Memory B cell (primary cell): Measurements from ENCODE around the gene DIS3L2.
"Not testable (repeated sequence)": the region's sequence is repeated elsewhere in the genome, so short reads cannot be mapped to it uniquely, and the experiment has no call there.

Source experiments
- ATAC-seq: fragments of 150-1000 bp; cut with Tn5 transposase; 2 replicates; pipeline ENCODE4 v1.10.0; 2021; ENCODE audit warnings: low read depth, mild to moderate bottlenecking, moderate library complexity
- DNase-seq, 2 donors: peaks; one replicate each; pipeline ENCODE4 v3.0.0; 2022; ENCODE audit warnings: low spot score in 2 of 2
- H3K27ac Mint-ChIP-seq: one replicate; pipeline ENCODE4 v1.8.0; 2022; ENCODE audit warnings: mild to moderate bottlenecking, moderate library complexity, mixed read lengths
- H3K27me3 Mint-ChIP-seq: one replicate; pipeline ENCODE4 v1.8.0; 2022; ENCODE audit warnings: mixed read lengths
- H3K36me3 Mint-ChIP-seq: one replicate; pipeline ENCODE4 v1.8.0; 2022; ENCODE audit warnings: mild to moderate bottlenecking, mixed read lengths
- H3K4me1 Mint-ChIP-seq: one replicate; pipeline ENCODE4 v1.8.0; 2022; ENCODE audit warnings: mixed read lengths
- H3K4me3 Mint-ChIP-seq: one replicate; pipeline ENCODE4 v1.8.0; 2022; ENCODE audit warnings: mild to moderate bottlenecking, moderate library complexity, mixed read lengths
- H3K9me3 Mint-ChIP-seq: one replicate; pipeline ENCODE4 v1.8.0; 2022; ENCODE audit warnings: mixed read lengths

The DIS3L2 gene

DNA sequence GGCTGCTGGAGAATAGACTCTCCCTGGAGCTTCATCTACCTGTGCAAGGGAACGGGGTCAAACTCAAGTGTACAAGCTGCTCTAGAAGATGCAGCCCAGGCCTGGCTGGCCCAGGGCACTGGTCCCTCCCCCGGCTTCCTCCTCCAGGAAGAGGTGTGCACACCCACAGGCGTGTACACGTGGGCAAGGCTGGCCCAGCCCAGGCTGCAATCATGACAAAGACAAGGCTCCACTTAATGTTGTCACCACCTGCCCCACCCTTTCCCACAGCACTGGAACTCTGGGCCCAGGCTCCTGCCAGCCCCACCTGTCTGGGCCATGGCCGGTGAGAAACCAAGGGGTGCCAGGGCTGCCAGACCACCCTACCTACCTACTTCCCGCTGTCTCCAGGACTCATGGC is 387.4 kb downstream of the DIS3L2 start:
- Mint-ChIP-seq H3K27ac (no peak overlapping the region), H3K27me3 (peaks cover 8% of the 10 kb centered on the region), H3K4me1 (no peaks in the 10 kb centered on the region), H3K4me3 (no peak overlapping the region), H3K36me3 (peaks cover 2% of the 10 kb centered on the region), H3K9me3 (peaks cover 2% of the 10 kb centered on the region)
- ATAC-seq, result no peak
- no peak for DNase-seq

DNA sequence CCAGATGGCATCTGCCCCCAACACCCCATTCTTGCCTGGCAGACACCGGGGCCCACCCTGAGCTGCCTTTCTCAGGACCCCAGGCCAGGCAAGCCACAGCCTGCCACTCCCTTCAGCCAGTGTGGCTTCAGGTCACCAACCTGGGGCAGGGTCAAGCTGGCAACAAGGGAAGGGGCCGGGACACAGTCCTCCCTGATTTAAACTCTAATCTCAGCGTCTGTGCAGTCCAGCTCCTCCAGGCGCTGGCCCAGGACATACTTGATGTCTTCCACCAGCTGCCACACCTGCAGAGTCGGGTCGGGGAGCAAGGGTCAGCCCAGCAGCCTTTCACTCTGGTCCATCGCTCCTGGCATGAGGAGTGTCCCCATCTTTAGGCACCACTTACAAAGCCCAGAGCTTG is 388.0 kb downstream of the DIS3L2 start:
- Mint-ChIP-seq H3K4me1 (no peaks in the 10 kb centered on the region), H3K27me3 (peaks cover 9% of the 10 kb centered on the region), H3K9me3 (peaks cover 2% of the 10 kb centered on the region), H3K36me3 (peaks cover 2% of the 10 kb centered on the region), H3K4me3 (no peak overlapping the region), H3K27ac (no peak overlapping the region)
- no peak for ATAC-seq
- no peak for DNase-seq

DNA sequence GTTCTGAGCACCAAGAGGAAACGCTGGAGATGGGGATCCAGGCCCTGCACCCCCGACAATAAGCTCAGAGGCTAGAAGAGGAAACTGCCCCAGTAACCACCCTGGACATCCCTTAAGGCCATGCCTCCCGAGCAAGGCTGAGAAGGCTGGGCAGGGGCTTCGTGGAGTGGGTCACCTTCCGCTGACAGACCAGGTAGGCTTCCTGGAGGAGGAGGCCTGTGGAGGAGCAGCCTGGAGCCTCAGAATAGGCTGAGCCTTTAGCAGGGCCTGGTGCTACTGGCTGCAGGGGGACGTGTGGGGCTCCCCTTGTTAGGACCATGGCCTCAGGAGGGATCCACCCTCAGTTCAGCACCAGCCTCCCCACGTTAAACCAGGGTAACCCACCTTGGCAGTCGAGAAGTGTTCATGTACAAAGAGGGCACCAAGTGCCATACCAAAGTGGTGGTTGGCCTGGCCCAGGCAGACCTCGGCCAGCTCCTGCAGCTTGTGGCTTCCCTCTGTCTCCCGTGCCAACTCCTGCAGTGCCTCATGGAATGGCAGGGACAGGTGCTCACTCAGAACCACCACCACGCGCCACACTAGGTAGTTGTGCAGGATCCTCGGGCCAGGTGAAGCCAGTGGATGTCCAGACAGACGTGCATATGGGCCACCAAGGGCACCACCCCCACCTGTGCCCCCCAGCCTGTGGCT is 388.6 kb downstream of the DIS3L2 start:
- H3K27ac Mint-ChIP-seq, result no peak overlapping the region
- no peak for DNase-seq
- peaks cover 2% of the 10 kb centered on the region for H3K9me3 Mint-ChIP-seq
- peaks cover 9% of the 10 kb centered on the region for H3K27me3 Mint-ChIP-seq
- ATAC-seq, result no peak
- H3K36me3 Mint-ChIP-seq, result peaks cover 2% of the 10 kb centered on the region
- H3K4me1 Mint-ChIP-seq, result no peaks in the 10 kb centered on the region
- H3K4me3 Mint-ChIP-seq, result no peak overlapping the region

DNA sequence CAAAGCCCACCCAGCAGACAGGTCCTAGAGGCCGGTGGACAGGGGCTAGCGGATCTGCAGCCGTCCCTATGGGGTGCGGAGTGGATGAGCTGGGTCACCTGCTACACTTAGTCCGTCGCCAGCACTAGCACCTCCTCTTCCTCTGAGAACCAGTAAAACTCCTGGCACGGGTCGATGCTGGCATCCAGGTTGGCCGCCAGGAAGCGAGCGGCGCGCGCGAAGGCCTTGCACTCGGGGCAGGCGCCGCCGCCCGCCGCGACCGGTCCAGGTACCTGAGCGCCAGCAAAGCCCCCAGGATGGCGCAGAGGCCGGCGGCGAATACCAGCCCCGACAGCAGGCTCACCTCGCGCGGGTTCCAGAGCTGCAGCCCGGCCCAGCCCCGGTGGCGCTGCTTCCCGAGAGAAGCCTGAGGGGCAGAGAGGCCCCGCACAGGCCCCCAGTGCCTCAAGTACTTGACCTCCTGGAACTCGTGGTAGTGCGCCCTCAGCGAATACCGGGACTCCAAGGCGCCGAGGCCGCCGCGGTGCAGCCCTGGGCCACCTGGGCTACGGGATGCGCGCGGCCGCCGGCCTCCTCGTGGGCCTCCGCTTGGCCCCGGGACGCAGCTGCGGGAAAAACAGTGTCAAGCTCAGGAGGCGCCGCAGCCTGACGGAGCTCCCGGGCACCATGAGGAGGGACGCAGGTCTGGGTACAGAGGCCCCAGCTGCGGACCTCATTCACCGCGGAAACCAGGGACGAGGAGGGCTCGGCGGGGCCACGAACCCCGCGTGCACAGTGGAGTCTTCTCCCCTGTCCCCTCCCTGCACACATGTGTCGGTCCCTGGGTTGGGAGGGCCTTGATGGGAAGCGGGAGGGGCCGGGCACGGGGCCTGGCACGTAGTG is 389.5 kb downstream of the DIS3L2 start:
- Mint-ChIP-seq H3K36me3 (peaks cover 2% of the 10 kb centered on the region), H3K4me3 (no peak overlapping the region), H3K27me3 (peaks cover 9% of the 10 kb centered on the region), H3K27ac (no peak overlapping the region), H3K9me3 (peaks cover 2% of the 10 kb centered on the region), H3K4me1 (no peaks in the 10 kb centered on the region)
- DNase-seq (no peak), ATAC-seq (no peak)

DNA sequence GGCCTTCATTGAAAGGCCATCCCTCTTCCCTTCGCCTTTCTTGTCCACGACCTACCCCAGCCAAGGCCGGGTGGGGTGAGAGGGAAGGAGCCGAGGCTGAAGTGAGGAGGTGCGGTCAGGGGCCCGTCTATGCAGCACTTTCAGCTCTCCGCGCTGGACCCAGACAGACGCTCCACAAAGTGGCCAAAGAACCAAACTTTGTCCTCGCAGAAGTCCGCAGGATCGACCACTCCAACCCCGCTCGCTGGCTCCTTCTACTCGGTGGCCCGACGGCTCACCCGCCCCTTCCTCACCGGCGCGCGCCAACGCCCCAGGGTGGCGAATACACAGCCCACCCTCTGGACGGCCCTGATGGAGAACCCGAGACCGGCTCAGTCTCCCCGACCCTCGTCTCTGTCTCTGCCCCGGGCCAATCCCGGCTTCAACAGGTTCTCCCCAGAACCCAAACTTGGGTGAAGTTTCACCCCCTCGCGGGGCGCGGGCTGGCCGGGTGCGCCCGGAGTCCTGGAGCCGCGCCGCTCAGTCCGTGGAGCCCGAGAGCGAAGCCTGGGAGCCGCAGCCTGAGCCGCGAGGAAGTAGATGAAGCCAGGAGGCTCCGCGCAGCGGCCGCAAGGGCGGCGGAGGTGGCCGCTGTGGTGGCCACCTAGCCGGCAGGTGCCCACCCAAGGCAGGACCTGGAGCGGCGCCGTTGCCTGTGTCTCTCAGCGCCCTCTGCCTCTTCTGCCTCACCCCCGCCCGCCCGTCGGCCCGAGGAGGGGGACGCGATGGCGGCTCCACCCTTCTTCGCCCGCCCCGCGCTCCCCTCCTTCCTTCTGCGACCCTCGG is 390.4 kb downstream of the DIS3L2 start:
- ATAC-seq (no peak), DNase-seq (no peak)
- peaks cover 2% of the 10 kb centered on the region for H3K36me3 Mint-ChIP-seq
- peaks cover 2% of the 10 kb centered on the region for H3K9me3 Mint-ChIP-seq
- H3K27ac Mint-ChIP-seq, result no peak overlapping the region
- no peaks in the 10 kb centered on the region for H3K4me1 Mint-ChIP-seq
- H3K27me3 Mint-ChIP-seq, result peaks cover 9% of the 10 kb centered on the region
- H3K4me3 Mint-ChIP-seq, result no peak overlapping the region

DNA sequence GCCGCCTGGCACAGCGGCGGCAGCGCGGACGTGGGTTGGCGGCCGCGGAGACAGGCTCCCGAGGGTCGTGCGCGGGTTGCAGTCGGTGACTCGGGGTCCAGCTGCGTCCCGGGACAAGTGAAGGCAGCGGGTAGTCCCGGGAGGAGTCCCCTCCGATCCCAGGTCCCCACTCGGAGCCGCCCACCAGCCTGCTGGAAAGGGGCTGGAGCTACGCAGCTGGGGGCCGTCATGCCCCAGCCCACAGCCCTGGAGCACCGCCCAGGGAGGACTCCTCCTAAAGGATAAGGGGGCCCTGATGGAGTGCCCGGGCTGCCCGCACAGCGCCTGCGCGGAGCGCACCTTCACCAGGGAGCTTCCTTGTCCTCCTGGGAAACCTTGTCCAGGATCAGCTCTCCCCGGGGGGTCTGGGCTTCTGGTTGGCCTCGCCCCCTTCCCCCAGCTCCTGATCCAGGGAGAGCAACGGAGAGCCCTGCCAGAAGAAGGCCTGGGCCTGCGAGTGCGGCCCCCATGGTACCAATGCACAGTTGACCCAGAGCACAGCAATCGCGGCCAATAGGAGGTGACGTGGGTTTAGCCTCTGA is 391.1 kb downstream of the DIS3L2 start:
- Mint-ChIP-seq H3K9me3 (peaks cover 2% of the 10 kb centered on the region), H3K4me1 (no peaks in the 10 kb centered on the region), H3K27ac (no peak overlapping the region), H3K27me3 (peaks cover 11% of the 10 kb centered on the region), H3K4me3 (no peak overlapping the region), H3K36me3 (peaks cover 2% of the 10 kb centered on the region)
- ATAC-seq (no peak), DNase-seq (no peak)

DNA sequence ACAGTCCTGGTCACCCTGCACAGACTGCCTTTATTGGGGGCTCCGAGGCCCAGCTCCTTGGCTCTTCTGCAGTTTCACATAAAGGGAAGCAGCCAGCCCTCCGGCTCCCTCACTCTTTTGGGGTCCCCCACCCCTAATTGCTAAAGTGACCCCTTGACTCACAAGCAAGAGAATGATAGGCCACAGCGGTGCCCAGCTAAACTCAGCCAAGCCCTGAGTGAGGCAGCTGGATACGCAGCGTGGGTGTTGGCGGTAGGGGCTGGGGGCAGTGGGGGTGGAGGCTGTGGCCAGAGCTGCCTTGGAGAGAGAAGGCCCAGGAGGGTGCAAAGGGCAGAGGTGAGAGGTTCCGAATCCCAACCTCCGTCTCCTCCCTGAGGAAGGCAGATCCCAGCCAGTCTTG is 391.6 kb downstream of the DIS3L2 start:
- H3K36me3 Mint-ChIP-seq, result peaks cover 2% of the 10 kb centered on the region
- H3K4me3 Mint-ChIP-seq, result no peak overlapping the region
- peaks cover 11% of the 10 kb centered on the region for H3K27me3 Mint-ChIP-seq

DNA sequence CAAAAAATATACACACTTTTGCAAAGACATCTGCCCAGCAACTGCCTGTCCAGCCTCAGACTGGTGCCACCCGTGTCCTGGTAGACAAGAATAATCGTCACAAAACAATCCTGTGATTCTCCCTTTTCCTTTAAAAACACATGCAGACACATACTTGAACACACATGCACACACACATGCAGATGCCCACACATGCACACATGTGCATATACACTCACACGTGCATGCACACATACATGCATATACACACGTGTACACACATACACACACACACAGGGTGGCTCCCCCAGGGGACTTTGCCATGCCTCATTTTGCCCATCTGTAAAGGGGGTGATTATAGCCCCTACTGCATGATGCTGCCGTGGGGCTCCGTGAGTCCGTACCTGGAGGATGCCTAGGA is 392.1 kb downstream of the DIS3L2 start:
- ATAC-seq (no peak), DNase-seq (no peak)
- no peak overlapping the region for H3K27ac Mint-ChIP-seq
- no peaks in the 10 kb centered on the region for H3K9me3 Mint-ChIP-seq
- H3K4me3 Mint-ChIP-seq, result no peak overlapping the region
- H3K36me3 Mint-ChIP-seq, result no peaks in the 10 kb centered on the region
- peaks cover 9% of the 10 kb centered on the region for H3K27me3 Mint-ChIP-seq
- no peaks in the 10 kb centered on the region for H3K4me1 Mint-ChIP-seq

More for the DNA sequence above, 391.6 kb downstream of the DIS3L2 start:
- peaks cover 2% of the 10 kb centered on the region for H3K9me3 Mint-ChIP-seq
- H3K27ac Mint-ChIP-seq, result no peak overlapping the region
- ATAC-seq, result no peak
- no peaks in the 10 kb centered on the region for H3K4me1 Mint-ChIP-seq
- DNase-seq, result no peak

DNA sequence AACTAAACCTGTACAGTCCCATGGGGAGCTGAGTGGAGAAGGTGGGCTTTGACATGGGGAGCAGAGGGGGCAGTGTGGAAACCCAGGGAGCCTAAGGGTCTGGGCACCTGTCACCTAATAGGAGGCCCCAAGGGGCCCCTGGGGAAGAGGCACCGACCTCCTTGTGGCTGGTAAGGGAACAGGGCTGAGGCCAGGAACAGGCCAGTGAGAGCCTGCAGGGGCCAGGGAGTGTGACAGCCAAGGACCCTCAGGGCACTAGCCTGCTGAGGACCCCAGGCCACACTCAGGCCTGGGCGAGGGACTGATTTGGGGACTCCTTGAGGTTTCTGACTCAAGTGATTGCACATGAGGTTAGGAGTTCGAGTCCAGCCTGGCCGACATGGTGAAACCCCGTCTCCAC is 392.6 kb downstream of the DIS3L2 start:
- Mint-ChIP-seq H3K27me3 (peaks cover 9% of the 10 kb centered on the region), H3K36me3 (no peaks in the 10 kb centered on the region), H3K4me3 (no peak overlapping the region), H3K9me3 (no peaks in the 10 kb centered on the region), H3K4me1 (no peaks in the 10 kb centered on the region), H3K27ac (no peak overlapping the region)
- DNase-seq (no peak), ATAC-seq (no peak)

DNA sequence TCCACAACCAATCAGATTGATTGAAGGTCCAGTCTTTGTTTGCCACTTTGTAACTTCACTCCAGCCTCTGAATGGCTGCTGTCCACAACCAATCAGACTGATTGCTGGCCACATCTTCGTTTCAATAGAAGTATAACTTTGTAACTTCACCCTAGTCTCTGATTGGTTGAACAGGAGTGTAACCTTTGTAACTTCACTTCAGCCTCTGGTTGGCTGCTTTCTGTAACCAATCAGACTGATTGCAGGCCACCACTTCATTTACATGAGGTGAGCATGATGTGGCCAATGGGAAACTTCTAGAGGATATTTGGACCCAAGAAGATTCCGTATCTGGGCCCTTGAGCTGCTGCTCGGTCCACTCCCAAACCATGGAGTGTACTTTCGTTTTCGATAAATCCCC is 400.1 kb downstream of the DIS3L2 start:
- no peak overlapping the region for H3K4me3 Mint-ChIP-seq

DNA sequence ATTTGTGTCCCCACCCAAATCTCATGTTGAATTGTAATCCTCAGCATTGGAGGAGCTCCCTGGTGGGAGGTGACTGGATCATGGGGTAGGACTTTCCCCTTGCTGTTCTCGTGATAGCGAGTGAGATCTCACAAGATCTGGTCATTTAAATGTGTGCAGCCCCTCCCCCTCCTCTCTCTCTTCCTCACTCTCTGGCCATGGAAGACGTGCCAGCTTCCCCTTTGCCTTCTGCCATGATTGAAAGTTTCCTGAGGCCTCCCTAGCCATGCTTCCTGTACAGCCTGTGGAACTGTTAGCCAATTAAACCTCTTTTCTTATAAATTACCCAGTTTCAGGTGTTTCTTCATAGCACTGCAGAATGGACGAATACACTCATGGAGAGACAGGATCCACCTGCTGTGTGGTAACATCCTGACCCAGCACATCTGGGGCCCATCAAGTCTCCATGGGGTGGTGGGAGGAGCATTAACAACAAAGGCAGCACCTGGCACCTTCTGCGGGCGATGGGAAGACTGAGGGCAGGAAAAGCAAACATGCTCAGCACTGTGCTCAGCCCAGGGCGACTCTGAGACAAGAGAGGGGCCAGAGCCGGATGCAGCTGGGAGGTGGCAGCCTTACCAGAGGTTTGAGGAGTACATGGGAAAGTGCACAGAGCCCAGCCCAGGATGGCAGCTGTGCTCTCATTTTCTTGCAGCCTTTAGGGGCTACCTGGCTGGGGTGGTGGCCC is 400.8 kb downstream of the DIS3L2 start:
- no peak overlapping the region for H3K4me3 Mint-ChIP-seq
- no peaks in the 10 kb centered on the region for H3K27me3 Mint-ChIP-seq
- no peak overlapping the region for H3K27ac Mint-ChIP-seq

More for the DNA sequence above, 400.1 kb downstream of the DIS3L2 start:
- peaks cover 7% of the 10 kb centered on the region for H3K4me1 Mint-ChIP-seq
- ATAC-seq (no peak), DNase-seq (no peak)
- peaks cover 2% of the 10 kb centered on the region for H3K36me3 Mint-ChIP-seq
- H3K27ac Mint-ChIP-seq, result no peak overlapping the region
- peaks cover 2% of the 10 kb centered on the region for H3K27me3 Mint-ChIP-seq
- H3K9me3 Mint-ChIP-seq, result peaks cover 4% of the 10 kb centered on the region

DNA sequence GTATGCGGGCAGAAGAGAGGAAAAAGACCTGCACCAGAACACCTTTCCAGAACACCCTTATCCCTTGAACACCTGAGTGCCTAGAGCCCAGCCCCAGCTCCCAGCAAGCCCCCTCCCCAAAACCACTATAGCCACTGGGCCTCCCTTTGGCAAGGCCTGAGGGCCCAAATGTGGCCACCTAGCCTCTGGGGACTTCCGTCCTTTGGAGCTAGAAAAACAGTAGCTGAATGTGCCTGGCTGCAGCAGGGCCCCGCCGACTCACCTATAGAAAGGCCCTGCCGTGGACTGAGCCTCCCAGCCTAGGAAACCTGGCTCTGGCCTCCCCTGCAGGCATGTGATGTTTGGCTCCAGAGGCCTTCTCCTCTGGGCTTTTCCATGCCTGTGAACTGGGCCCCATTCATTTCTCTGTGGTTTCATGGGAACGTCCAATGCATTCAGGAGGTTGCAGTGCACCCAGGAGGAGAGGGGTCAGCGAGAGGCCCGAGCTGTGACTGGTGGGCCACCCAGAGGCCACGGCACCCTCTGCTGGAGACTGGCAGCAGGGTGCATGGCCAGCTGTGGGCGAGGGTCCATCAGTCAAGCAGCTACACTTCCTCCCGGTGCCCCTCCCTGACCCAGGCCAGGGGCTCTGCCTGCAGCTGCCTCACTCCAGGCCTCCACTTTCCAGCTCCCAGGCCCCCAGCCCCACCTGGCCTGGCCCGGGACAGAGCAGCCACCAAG is 401.7 kb downstream of the DIS3L2 start:
- H3K27me3 Mint-ChIP-seq, H3K36me3 Mint-ChIP-seq, H3K27ac Mint-ChIP-seq, DNase-seq, ATAC-seq, H3K9me3 Mint-ChIP-seq, H3K4me1 Mint-ChIP-seq: not testable (repeated sequence)
- H3K4me3 Mint-ChIP-seq, result peak overlapping the region; percentile 68

More for the DNA sequence above, 400.8 kb downstream of the DIS3L2 start:
- peaks cover 4% of the 10 kb centered on the region for H3K9me3 Mint-ChIP-seq
- no peak for ATAC-seq
- peaks cover 2% of the 10 kb centered on the region for H3K36me3 Mint-ChIP-seq
- H3K4me1 Mint-ChIP-seq, result peaks cover 7% of the 10 kb centered on the region
- no peak for DNase-seq
